Epidermal melanocyte (primary cell): ENCODE data around the gene NR5A2.

Experiments
- DNase-seq: peaks from one replicate; pipeline ENCODE4 v3.0.0; 2011; ENCODE audit warnings: low spot score; ENCODE audit not compliant: insufficient read length

Gene NR5A2

GRCh38 chr1:200062143-200062542, 34.6 kb downstream of the NR5A2 start:
- DNase-seq: no peak

GRCh38 chr1:200072636-200073285, 45.3 kb downstream of the NR5A2 start:
- DNase-seq: no peak

- DNase-seq: no peak
Measured at GRCh38 chr1:200073286-200073637, 45.8 kb downstream of the NR5A2 start.

- DNase-seq: no peak
Measured at GRCh38 chr1:200075522-200075921, 48.0 kb downstream of the NR5A2 start.

GRCh38 chr1:200075938-200076546, 48.5 kb downstream of the NR5A2 start:
- peak; percentile 17 for DNase-seq

- DNase-seq: peak; percentile 19
Measured at GRCh38 chr1:200079232-200079940, 51.9 kb downstream of the NR5A2 start.

GRCh38 chr1:200081151-200081968, 53.9 kb downstream of the NR5A2 start:
- DNase-seq: no peak

GRCh38 chr1:200081969-200082245, 54.4 kb downstream of the NR5A2 start:
- DNase-seq: no peak

GRCh38 chr1:200082329-200082728, 54.8 kb downstream of the NR5A2 start:
- DNase-seq: no peak

GRCh38 chr1:200090252-200091159, 63.0 kb downstream of the NR5A2 start:
- no peak for DNase-seq

- DNase-seq: no peak
Measured at GRCh38 chr1:200095057-200095577, 67.6 kb downstream of the NR5A2 start.

GRCh38 chr1:200096774-200097173, 69.3 kb downstream of the NR5A2 start:
- no peak for DNase-seq

- DNase-seq: no peak
Measured at GRCh38 chr1:200099040-200099439, 71.5 kb downstream of the NR5A2 start.

GRCh38 chr1:200103966-200104583, 76.6 kb downstream of the NR5A2 start:
- no peak for DNase-seq

- no peak for DNase-seq
Measured at GRCh38 chr1:200107004-200107470, 79.5 kb downstream of the NR5A2 start.

GRCh38 chr1:200108659-200109058, 81.1 kb downstream of the NR5A2 start:
- no peak for DNase-seq

GRCh38 chr1:200112290-200112689, 84.8 kb downstream of the NR5A2 start:
- no peak for DNase-seq

GRCh38 chr1:200115532-200115931, 88.0 kb downstream of the NR5A2 start:
- no peak for DNase-seq

- no peak for DNase-seq
Measured at GRCh38 chr1:200116324-200116723, 88.8 kb downstream of the NR5A2 start.

GRCh38 chr1:200118779-200119505, 91.4 kb downstream of the NR5A2 start:
- DNase-seq: no peak
